AG04450 (cell line): ENCODE results near the gene ABCB11. TPM values are rescaled to one million over a fixed set of nuclear protein-coding genes. Genes with fewer than 3 reads are reported as not detected.

Experiments
- CTCF ChIA-PET: fragments of 300-600, 350-600 bp; formaldehyde crosslinking; extraction: SDS; loops from one replicate; lab custom pipeline; 2022; ENCODE audit warnings: antibody characterized with exemption, inconsistent platforms; lab: Charles Lee
- POLR2A ChIA-PET: fragments of 350-600 bp; formaldehyde crosslinking; extraction: SDS; loops from one replicate; lab custom pipeline; 2021; ENCODE audit warnings: antibody characterized with exemption, inconsistent platforms; lab: Yijun Ruan, JAX
- DNase-seq: peaks from one replicate; pipeline ENCODE4 v3.0.0-alpha.2; 2011; ENCODE audit warnings: low read depth, low spot score
- H3K27ac ChIP-seq: one replicate; pipeline ENCODE4 v1.5.1; 2012; ENCODE audit warnings: low read depth, low read length, control low read depth
- H3K27me3 ChIP-seq: one replicate; pipeline ENCODE4 v1.6.0; 2012; ENCODE audit warnings: low read length; ENCODE audit not compliant: control insufficient read depth, insufficient read depth
- H3K4me3 ChIP-seq: 2 replicates; pipeline ENCODE4 v1.5.1; 2011; ENCODE audit warnings: mild to moderate bottlenecking, low read depth, low read length, control low read depth
- H3K9me3 ChIP-seq: 2 replicates; pipeline ENCODE4 v1.5.1; 2012; ENCODE audit warnings: low read length; ENCODE audit not compliant: control insufficient read depth, insufficient read depth
- CTCF ChIP-seq: IDR thresholded peaks from 2 replicates; pipeline ENCODE4 v1.5.1; 2011; ENCODE audit warnings: low read depth, low read length, control low read depth, inconsistent platforms
- polyA plus RNA-seq: library from polyadenylated mRNA; depleted of rRNA; stranded (reverse); fragments of >200 nt; gene quantifications from 2 replicates; pipeline ENCODE4 v1.2.3, GENCODE V29; 2011

ABCB11 gene
- polyA plus RNA-seq, 1 experiment: not detected

GRCh38 chr2:169073211-169073962 lies 42.3 kb upstream of the ABCB11 start:
- no peak for TF ChIP-seq CTCF
- H3K27ac ChIP-seq: no peak overlapping the region
- ChIA-PET POLR2A (no interaction called here), CTCF (no interaction called here)
- H3K27me3 ChIP-seq: no peaks in the 10 kb centered on the region
- DNase-seq: no peak
- H3K9me3 ChIP-seq: no peaks in the 10 kb centered on the region
- no peak overlapping the region for H3K4me3 ChIP-seq

GRCh38 chr2:169072163-169072925 lies 41.2 kb upstream of the ABCB11 start:
- no peak for TF ChIP-seq CTCF
- CTCF ChIA-PET: no interaction called here

GRCh38 chr2:169071455-169071854 lies 40.3 kb upstream of the ABCB11 start:
- no peak for TF ChIP-seq CTCF
- H3K4me3 ChIP-seq: no peak overlapping the region
- CTCF ChIA-PET: no interaction called here
- H3K9me3 ChIP-seq: no peaks in the 10 kb centered on the region
- H3K27ac ChIP-seq: no peak overlapping the region
- no peaks in the 10 kb centered on the region for H3K27me3 ChIP-seq
- no peak for DNase-seq
- POLR2A ChIA-PET: no interaction called here

More at GRCh38 chr2:169072163-169072925, 41.2 kb upstream of the ABCB11 start:
- H3K27me3 ChIP-seq: no peaks in the 10 kb centered on the region
- POLR2A ChIA-PET: no interaction called here
- no peaks in the 10 kb centered on the region for H3K9me3 ChIP-seq
- no peak overlapping the region for H3K4me3 ChIP-seq
- no peak overlapping the region for H3K27ac ChIP-seq
- DNase-seq: no peak

DNA sequence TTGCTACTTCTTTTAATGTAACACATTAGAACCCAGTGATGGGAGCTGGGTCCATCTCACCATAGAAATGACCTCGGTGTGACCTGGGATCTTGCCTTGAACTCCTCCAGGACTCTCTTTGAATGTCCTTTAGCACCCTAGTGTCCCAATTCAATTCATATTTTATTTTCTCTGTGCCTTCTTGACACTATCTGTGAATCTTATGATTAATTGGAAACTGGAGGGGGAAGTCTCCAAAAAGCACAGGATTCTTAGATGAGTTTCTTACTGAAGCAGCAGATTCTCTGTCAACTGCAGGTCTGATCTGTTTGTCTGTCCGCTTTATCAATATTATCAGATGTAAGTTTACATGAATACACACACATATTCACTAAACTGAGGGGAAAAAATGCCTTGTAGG lies 38.7 kb upstream of the ABCB11 start:
- H3K27ac ChIP-seq: no peak overlapping the region
- no peak overlapping the region for H3K4me3 ChIP-seq
- no peak for TF ChIP-seq CTCF
- no peaks in the 10 kb centered on the region for H3K9me3 ChIP-seq
- no peaks in the 10 kb centered on the region for H3K27me3 ChIP-seq
- POLR2A ChIA-PET: no interaction called here
- CTCF ChIA-PET: no interaction called here
- no peak for DNase-seq

GRCh38 chr2:169069341-169069740 lies 38.2 kb upstream of the ABCB11 start, which contains the start of gene DHRS9:
Gene DHRS9, plus strand, starts transcription at chr2:169069563. Its CDS starts 12,019 bp downstream, at chr2:169081582.
- H3K27ac ChIP-seq: no peak within 1 kb of the TSS
- H3K27me3 ChIP-seq: no peaks in the 10 kb centered on the region
- POLR2A ChIA-PET: no interaction called here
- CTCF ChIA-PET: no interaction called here
- TF ChIP-seq CTCF: no peak
- no peak within 1 kb of the TSS for H3K4me3 ChIP-seq
- H3K9me3 ChIP-seq: no peaks in the 10 kb centered on the region
- DNase-seq: no peak
